GM23338 (cell line): ENCODE measurements around the gene CSPG4.
"Not testable (repeated sequence)": the region's sequence is repeated elsewhere in the genome, so short reads cannot be mapped to it uniquely, and the experiment has no call there.

Experiments
- CREB1 ChIP-seq: fragments of 250-450 bp; sonication (Bioruptor Pico); IDR thresholded peaks from 2 replicates; pipeline ENCODE4 v1.5.0; 2020; ENCODE audit warnings: low read depth, mild to moderate bottlenecking, moderate library complexity
- CTCF ChIP-seq, 2 experiments: fragments of 200-600 bp in 1 of 2; sonication (generic) in 1 of 2; conservative IDR thresholded peaks; 2 replicates each; pipeline versions ENCODE4 v1.5.1 to v1.6.1; 2016 to 2017; ENCODE audit warnings: antibody characterized with exemption in 2 of 2, low read depth in 2 of 2, mild to moderate bottlenecking in 2 of 2, moderate library complexity in 1 of 2
- ETS1 ChIP-seq: IDR thresholded peaks from 2 replicates; pipeline ENCODE4 v1.6.1; 2016; ENCODE audit warnings: antibody characterized with exemption
- EZH2 ChIP-seq: fragments of 200-600 bp; sonication (generic); IDR thresholded peaks from one replicate; pipeline ENCODE4 v1.8.0; 2017; ENCODE audit warnings: antibody characterized with exemption, mild to moderate bottlenecking, low read depth; ENCODE audit not compliant: unreplicated experiment
- EZH2phosphoT487 ChIP-seq: fragments of 200-600 bp; sonication (generic); IDR thresholded peaks from one replicate; pipeline ENCODE4 v1.8.1; 2018; ENCODE audit warnings: antibody characterized with exemption; ENCODE audit not compliant: unreplicated experiment
- JUNB ChIP-seq: IDR thresholded peaks from one replicate; pipeline ENCODE4 v1.6.1; 2016; ENCODE audit warnings: antibody characterized with exemption; ENCODE audit not compliant: unreplicated experiment
- POLR2AphosphoS5 ChIP-seq: IDR thresholded peaks from 2 replicates; pipeline ENCODE4 v1.6.1; 2016; ENCODE audit warnings: antibody characterized with exemption, low read depth
- REST ChIP-seq: IDR thresholded peaks from one replicate; pipeline ENCODE4 v1.6.1; 2018; ENCODE audit warnings: antibody characterized with exemption; ENCODE audit not compliant: unreplicated experiment
- ZNF114 ChIP-seq: fragments of 250-450 bp; sonication (Bioruptor Pico); IDR thresholded peaks from 2 replicates; pipeline ENCODE4 v1.5.0; 2020; ENCODE audit warnings: mild to moderate bottlenecking, moderate library complexity

- not testable (repeated sequence) for TF ChIP-seq CTCF (conservative IDR thresholded peaks at IDR 0.05; ENCODE audit: low read depth in 2 of 2); ETS1; EZH2phosphoT487; REST; EZH2; POLR2AphosphoS5; ZNF114 (CRISPR knock-in tag); JUNB; CREB1 (CRISPR knock-in tag)
Measured at GRCh38 chr15:75689429-75689828, 23.2 kb downstream of the CSPG4 start.
